NCI-H774 (cell line): ENCODE measurements around the gene P2RX6.
A peak's percentile ranks its signal among the peaks of the same experiment; 100 is the strongest.

Experiments
- DNase-seq: peaks from one replicate; lab custom pipeline; 2025; lab: John Stamatoyannopoulos, UW

Gene P2RX6

GRCh38 chr22:20979940-20980453, 35.0 kb upstream of the P2RX6 start:
- DNase-seq: no peak

GRCh38 chr22:20980523-20980922, 34.4 kb upstream of the P2RX6 start:
- DNase-seq: no peak

GRCh38 chr22:20980938-20981722, 33.8 kb upstream of the P2RX6 start:
- DNase-seq: no peak

DNA sequence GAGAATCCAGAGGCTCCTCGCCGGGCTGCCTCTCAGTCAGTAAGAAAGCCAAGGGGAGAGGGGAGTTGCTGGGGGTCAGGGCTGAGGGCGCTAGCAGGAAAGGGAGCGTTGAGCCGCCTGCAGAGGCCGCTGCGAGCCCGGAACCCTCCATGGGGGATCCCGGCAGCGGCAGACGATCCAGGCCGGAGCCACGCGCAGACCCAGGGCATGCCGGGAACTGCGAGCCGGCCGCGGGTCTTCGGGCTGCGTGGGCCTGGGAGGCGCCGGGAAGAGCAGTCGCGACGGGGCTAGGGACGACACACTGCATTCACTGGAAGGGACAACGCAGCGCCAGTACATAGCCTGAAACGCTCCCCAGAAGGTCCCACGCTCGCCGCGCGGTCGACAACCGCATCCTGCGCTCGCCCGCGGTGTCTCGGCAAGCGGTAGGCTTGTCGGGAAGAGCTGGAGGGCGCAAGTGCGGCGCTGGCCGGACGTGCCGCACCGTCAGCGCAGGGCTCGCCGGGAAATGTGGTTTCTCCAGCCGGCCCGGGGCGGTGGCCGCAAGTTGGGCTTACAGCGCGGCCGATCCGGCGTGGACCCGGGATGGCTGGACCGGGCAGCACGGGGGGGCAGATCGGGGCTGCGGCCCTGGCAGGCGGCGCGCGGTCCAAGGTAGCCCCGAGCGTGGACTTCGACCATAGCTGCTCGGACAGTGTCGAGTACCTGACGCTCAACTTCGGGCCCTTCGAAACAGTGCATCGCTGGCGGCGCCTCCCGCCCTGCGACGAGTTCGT, 33.0 kb upstream of the P2RX6 start, which contains the start of gene LZTR1:
LZTR1 (plus strand) TSS at position 511 of the 776 bp plus-strand sequence; CDS start at position 586, 75 bp downstream.
- peak; percentile 35 for DNase-seq

DNA sequence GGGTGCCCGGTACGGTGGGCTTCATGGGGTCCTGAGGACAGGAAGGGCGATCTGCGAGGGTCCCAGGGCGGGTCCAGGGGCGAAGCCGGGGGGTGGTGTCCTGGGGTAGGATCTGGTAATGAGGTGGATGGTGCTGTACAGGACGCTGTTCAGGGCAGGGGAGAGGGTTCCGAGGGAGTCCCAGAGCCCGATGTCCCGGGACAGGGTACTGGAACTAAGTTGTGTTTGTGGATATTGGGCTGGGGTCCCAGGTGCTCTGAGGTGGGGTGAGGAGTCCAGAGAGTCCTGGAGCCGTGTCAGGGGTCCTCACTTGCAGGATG, 32.4 kb upstream of the P2RX6 start:
- no peak for DNase-seq

DNA sequence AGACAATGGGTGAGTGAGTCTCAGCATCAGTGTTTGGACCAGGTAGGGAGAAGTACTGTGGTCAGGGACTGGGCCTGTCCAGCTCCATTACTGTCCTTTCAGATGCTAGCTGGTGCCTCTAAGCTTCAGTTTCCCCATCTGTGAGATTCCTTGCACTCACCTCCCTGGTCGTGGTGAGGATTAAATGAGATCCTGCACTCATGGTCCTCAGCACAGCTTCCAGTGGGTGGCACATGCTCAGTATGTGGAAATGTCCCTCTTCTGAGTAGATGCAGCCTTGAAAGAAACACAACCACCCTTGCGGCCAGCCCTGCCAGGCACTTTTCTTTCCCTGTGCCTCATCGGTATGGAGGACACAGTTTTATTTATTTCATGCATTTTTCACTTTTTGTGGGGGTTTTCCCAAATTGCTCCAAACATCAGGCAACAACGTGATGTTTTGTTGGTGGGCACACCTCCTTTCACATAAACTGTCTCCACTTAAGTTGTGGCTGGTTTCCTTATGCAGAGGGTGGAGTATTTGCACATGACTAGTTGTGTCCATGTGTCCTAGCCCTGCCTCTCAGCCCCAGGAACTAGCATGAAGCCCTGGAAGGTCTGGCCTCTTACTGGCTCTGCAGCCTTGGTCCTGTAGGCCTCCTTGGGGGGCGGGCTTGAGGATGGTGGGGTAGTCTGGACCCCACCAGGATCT, 31.7 kb upstream of the P2RX6 start:
- no peak for DNase-seq

DNA sequence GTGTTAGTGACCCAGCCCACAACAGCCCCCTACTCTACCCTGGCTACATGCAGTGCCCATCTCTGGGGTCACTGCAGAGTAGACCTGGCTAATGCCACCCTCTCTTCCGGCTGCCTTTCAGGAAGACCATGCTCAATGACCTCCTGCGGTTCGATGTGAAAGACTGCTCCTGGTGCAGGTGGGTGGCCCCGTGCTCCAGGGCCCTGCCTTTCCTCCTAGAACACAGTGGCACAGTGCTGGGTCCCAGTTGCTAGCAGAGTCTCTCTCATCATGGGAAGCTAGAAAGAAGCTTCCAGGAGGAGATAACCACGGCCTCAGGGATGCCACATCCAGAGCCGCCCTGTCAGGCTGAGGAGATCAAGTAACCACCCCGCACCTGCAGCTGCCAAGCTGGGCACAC, 29.2 kb upstream of the P2RX6 start:
- no peak for DNase-seq

DNA sequence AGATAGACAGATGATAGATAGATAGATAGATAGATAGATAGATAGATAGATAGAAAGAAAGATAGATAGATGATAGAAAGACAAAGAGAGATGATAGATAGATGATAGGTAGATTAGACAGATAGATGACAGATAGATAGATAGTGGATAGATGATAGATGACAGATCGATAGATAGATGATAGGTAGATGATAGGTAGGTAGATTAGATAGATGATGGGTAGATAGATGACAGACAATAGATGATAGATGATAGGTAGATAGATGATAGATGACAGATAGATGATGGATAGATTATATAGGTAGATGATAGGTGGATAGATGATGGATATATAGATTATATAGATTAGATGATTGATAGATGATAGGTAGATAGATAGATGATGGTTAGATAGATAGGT, 28.6 kb upstream of the P2RX6 start:
- no peak for DNase-seq

GRCh38 chr22:20987375-20987774, 27.6 kb upstream of the P2RX6 start:
- DNase-seq: no peak

GRCh38 chr22:20988573-20989322, 26.2 kb upstream of the P2RX6 start:
- DNase-seq: no peak

DNA sequence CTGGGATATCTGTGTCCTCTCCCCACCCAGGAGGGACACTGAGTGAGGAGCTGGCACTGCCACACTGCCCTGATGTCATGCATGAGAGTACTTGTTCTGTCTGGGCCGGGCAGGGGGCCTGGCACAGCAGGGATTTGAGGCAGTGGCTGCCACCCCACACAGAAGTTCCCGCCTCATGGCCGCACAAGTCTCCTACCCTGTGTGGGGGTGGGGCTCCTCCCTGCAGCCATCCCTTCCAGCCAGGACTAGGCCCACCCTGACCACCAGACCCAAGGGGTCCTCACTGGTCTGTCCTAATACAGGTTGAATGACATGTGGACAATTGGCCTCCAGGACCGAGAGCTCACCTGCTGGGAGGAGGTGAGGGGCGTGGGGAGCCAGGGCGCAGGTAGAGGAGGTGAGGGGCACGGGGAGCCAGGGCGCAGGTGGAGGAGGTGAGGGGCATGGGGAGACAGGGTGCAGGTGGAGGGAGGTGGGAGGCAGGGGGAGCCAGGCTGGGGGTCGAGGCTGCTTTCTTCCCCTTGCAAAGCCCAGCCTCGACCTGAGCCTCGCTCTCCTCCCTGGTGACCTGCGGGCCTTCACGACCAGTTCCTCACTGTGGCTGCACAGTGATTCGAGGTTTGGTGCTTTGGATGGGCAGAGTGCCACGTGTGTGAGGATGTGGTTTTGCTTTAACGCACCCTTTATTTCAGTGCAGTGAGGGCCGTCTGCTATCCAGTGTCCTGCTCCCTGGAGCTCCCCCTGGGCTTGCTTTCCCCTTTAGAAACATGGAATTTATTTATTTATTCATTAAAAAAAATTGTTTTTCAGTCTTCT, 25.4 kb upstream of the P2RX6 start:
- DNase-seq: no peak

- no peak for DNase-seq
These were observed 24.5 kb upstream of the P2RX6 start for GRCh38 chr22:20990184-20991180.

- DNase-seq: no peak
These were observed 23.5 kb upstream of the P2RX6 start for GRCh38 chr22:20991252-20992055.

GRCh38 chr22:20992056-20992442, 22.9 kb upstream of the P2RX6 start:
- no peak for DNase-seq

GRCh38 chr22:20992456-20993303, 22.3 kb upstream of the P2RX6 start:
- no peak for DNase-seq

DNA sequence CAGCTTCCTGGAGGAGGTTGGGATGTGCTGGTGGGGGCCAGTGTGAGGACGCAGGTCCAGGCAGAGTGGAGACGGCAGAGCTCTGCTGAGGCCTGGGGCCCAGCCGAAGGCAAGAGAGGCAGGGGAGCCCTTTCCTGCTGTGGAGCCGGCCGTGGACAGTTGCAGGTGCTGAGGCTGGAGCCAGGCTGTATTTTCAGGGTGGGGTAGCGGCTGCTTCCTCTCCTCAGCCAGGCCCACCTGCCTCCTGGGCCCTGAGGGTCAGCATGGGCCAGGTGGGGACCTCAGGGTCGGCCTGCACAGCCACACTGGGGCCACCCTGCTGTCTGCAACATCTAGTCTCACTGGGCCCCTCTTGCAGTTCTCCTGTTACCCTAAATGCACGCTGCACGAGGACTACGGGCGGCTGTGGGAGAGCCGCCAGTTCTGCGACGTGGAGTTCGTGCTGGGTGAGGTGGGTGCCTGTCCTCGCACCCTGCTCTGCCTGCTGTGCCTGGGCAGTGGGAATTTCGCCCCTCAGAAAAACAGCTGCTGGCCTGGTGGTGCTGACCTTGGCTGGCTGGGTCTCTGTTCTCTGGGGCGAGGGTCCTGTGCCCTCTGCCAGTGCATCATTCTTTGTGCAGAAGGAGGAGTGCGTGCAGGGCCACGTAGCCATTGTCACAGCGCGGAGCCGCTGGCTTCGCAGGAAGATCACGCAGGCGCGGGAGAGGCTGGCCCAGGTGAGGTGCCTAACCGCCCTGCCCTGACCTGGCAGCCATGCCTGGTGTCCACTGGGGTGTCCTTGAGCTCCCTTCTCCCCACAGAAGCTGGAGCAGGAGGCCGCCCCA, 21.4 kb upstream of the P2RX6 start:
- no peak for DNase-seq
